Stimulated activated CD4-positive, alpha-beta T cell treated with anti-CD3 and anti-CD28 coated beads, Interleukin-4, amount 100 ng/mL, for 1 hour (primary cell): Measurements from ENCODE around the gene IL27RA.
A peak's percentile ranks its signal among the peaks of the same experiment; 100 is the strongest.

Experiments used
- DNase-seq: peaks from one replicate; pipeline ENCODE4 v3.0.0-alpha.2; 2020

IL27RA gene

GRCh38 chr19:14031719-14032480 lies at the start of gene IL27RA:
Gene IL27RA, plus strand, starts transcription at chr19:14031762. Its CDS starts 111 bp downstream, at chr19:14031873.
- peak; percentile 84 for DNase-seq

DNA sequence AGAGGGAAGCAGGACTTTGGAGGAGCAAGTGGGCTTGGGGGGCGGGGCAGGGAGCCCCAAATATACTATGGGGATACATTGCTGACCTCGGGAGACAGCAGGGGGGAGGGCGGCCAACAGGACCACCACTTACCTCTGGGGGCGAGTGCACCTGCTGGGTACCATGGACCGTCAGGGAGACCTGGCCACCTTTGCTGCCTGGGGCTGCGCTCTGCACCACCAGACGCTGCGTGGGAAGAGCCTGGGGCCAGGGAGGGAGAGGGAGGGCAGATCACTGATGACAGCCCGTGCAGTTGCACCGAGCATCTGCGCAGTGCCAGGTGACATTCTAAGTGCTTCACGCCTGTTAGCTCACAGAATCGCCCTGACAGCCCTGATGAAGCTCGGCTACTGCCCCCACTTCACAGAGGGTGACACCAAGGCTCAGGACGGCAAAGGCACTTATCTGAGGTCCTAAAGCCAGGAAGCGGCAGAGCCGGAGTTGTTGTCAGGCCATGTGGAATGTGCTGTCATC lies 49.5 kb upstream of the IL27RA start:
- no peak for DNase-seq

- no peak for DNase-seq
Measured at GRCh38 chr19:13982773-13983172, 48.8 kb upstream of the IL27RA start.

DNA sequence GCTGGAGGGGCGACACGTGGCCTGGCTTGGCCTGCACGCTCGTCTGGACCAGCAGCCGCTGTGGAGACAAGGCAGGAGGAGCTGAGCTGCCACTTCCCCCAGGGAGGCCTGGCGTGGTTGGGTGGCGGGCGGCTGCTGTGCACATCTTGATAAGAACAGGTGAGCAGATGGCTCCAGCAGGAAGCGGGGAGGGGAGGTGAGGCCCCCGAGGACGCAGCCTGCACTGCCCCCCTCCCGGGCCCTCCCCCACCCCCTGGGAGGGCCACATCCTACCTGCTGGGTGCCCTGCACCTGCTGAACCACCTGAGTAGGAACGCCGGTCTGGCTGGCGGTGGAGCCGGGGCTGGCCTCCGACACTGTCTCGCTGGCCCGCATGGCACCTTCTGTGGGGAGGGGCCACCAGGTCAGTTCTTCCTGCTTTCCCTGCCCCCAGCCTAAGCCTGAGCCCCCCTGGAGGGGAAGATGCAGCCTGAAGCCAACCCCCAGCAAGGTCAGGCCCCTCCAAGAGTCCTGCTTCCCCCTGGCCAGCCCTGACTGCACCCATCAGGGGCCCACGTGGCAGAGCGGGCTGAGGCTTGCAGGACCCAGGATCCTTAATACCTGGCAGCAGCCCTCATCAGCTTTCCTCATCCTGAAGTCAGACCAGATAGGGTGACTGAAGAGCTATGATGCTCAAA lies 48.2 kb upstream of the IL27RA start:
- DNase-seq: no peak

DNA sequence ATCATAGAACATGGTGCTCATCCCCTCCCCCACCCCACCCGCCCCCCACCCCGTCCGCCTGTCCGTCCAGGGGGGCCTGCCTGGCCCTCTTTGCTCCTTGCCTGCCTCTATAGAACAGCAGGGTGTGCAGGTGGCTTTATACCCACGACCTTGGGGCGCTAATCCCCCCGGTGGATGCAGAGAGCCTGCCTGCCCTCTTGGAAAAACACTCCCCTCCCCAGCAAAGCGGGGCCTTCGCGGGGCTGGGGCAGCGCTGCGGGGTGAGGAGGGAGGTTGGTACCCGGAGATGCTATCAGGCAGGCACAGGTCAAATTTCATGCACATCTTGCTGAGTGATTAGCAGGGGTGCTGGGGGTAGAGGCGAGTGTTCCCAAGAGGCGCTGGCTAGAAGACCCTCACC lies 47.4 kb upstream of the IL27RA start:
- no peak for DNase-seq

DNA sequence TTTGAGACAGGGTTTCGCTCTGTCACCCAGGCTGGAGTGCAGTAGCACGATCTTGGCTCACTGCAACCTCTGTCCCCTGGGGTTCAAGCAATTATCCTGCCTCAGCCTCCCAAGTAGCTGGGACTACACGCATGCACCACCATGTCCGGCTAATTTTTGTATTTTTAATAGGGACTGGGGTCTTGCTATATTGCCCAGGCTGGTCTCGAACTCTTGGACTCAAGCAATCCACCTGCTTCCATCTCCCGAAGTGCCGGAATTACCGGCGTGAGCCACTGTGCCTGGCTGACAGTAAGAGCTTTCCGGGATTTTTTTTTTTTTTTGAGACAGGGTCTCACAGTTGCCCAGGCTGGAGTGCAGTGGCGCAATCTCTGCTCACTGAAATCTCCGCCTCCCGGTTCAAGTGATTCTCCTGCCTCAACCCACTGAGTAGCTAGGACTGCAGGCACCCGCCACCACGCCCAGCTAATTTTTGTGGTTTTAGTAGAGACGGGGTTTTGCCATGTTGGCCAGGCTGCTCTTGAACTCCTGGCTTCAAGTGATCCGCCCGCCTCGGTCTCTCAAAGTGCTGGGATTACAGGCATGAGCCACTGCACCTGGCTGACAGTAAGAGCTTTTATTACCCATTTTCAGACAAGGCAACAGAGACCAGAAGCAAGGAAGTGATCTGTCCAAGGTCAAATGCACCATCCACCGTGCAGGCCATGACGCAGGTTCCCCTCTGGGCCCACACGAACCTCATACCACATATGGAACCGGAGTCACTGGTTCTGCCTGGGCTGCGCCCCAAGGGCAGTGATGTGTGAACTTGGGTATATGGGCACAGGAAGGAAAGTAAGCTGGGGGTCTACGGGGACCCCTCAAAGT lies 46.5 kb upstream of the IL27RA start:
- DNase-seq: no peak

DNA sequence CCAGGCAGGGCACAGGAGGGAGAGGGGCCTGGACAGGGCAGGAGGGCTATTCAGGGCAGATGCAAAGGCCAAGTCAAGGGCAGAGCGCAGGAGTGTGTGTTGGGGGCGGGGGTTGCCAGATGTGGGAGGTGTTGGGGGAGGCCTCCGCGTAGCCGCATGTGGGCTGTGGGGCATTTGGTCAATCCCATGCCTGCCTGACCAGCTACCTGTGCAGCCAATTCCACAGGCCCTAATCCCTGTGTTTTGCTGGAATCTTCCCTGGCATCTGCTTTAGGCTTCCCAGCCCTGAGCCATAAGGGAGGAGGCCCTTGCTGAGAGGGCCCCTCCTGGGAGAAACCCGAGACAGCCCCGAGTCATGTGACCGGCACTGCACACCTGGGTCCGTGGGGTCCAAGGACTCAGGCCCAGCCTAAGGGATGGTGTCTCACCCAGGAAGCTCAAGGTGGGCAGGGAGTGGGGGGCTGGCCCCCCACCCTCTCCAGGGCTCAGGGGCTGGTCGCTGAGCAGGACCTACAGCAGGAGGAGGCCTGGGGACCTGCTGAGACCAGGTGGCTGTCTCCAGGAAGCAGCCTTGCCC lies 45.7 kb upstream of the IL27RA start:
- peak; percentile 31 for DNase-seq

DNA sequence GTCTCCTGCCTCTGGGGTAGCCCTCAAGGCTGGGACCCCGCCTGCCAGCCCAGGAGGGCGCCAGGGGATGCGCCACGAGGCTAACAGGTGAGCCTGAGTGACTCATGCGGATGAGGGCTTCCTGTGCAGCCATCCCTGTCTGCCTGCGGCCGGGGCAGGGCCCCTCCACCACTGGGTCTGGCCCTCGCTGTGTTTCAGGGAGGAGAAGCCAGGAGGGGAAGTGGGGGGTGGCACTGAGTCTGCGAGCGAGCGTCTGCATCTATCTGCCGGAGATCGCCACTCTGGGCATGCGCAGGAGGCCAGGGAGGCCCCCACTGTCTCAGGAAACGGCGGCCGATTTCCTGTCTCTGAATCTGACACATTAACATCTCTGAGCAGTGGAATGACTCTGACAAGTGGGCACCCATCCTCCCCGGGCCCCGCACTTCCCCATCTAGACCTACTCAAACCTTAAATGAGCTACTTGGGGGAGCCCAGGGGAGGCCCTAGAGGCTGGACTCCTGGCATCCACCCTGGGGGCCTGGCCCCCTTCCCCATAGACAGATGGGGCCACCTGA lies 45.1 kb upstream of the IL27RA start:
- peak; percentile 99 for DNase-seq

DNA sequence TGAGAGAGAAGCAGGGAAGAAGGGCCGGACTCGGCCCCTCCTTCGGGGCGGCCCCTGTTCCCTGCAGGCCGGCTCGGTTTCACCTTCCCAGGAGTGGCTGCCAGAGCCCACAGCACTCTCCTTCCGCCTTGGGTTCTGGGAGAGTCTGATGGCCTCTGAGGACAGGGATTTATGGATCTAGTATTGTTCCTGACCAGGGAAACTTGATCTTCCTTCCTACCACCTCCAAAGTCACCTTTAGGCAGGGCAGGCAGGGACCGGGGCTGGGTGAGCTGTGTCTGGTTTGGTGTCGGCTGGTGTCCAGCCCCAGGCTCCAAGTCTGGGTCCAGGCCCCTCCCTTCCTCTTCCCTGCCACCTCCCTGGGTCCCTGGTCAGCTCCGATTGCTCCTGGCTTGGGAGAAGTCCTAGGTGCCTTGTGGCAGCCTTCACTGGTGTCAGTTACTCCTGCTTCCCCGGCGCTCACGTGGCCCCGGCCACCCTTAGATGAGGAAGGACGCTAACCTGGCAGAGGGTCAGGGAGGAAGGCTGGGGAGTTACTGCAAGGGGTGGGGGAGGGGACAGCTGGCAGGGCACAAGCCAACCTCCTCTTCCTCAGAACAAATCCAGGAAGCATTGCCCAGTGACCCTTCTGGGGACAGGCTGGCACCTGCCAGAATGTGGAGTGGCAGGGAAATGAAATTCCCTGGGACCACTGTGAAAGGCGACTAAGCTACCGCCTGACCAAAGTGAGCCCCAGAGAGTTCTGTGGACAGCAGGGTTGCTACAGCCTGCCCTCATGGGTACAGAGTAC lies 44.3 kb upstream of the IL27RA start:
- DNase-seq: no peak

DNA sequence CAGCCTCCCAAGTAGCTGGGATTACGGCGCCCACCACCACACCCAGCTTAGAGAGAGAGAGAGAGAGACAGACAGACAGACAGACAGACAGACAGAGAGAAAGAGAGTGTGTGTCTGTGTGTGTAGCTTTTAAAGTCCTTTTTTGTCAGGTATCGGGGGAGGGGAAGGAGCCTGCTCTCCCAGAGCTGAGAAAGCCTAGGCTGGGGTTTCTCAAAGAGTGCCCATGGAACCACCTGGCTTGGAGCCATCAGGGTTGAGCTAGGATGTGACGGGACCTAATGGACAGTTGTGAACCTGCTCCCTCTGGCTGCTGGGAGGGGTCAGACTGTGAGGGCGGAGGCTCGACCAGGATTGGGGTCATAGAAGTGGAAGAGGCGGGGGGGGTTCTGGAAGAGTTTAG lies 42.1 kb upstream of the IL27RA start:
- DNase-seq: no peak

GRCh38 chr19:13990085-13990484 lies 41.5 kb upstream of the IL27RA start:
- DNase-seq: no peak

DNA sequence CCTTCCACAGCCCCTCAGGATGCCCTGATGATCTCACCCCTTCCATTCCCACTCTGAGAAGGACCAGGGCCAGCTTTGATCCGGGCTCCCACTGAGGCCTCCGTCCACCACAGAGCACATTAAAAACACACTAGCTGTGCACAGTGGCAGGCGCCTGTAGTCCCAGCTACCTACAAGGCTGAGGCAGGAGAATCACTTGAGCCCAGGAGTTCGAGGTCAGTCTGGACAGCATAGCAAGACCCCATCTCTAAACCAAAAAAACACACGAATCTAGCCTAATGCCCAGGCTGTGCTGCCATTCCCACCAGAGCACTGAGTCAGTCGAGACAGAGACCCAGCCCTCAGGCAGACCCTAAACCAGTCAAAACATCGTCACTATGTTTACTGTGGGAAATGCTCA lies 39.5 kb upstream of the IL27RA start:
- no peak for DNase-seq

GRCh38 chr19:13993590-13994300 lies 37.8 kb upstream of the IL27RA start:
- no peak for DNase-seq

GRCh38 chr19:13995017-13995728 lies 36.4 kb upstream of the IL27RA start:
- DNase-seq: no peak

GRCh38 chr19:13995878-13996765 lies 35.4 kb upstream of the IL27RA start:
- no peak for DNase-seq

- DNase-seq: no peak
Measured at GRCh38 chr19:13996928-13997630, 34.5 kb upstream of the IL27RA start.

DNA sequence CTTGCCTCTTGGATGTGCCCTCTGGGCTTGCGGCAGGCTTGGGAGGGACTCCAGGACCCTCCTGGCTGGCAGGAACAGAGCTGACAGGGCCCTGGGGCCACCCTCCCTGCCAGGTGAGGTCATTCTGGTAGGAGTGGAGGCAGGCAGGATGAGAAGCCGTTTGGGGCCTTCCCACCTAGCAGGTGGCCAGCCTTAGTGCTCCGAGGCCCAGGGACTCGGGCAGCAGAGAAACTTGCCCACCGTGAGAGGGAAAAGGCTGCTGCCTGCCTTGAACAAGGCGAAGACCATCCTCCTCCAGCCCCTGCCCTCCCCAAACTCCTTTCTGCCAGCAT lies 34.0 kb upstream of the IL27RA start:
- DNase-seq: no peak

GRCh38 chr19:13998426-13998825 lies 33.1 kb upstream of the IL27RA start:
- DNase-seq: no peak

GRCh38 chr19:13999085-13999484 lies 32.5 kb upstream of the IL27RA start:
- DNase-seq: no peak
